ENCODE results near the gene DUOXA2. TPM values are rescaled to one million over a fixed set of nuclear protein-coding genes. Genes with fewer than 3 reads are reported as not detected.

The DUOXA2 gene
- total and polyA plus RNA-seq, 8 donors: 0.11 to 0.25 (median 0.18) TPM; not detected in 3

- Histone ChIP-seq H3K27ac (no peak overlapping the region), H3K4me3 (no peak overlapping the region), H3K4me1 (no peaks in the 10 kb centered on the region), H3K9me3 (no peaks in the 10 kb centered on the region), H3K36me3 (peaks cover 0 to 29% of the 10 kb centered on the region in 2 donors), H3K27me3 (no peaks in the 10 kb centered on the region)
- no peak for DNase-seq
- no peak for ATAC-seq
- intact Hi-C loops (cut with DNase I): no loop called here
- no peak for TF ChIP-seq CTCF (IDR thresholded peaks at IDR 0.05)
Measured at GRCh38 chr15:45143946-45144345, 29.8 kb downstream of the DUOXA2 start.

GRCh38 chr15:45144775-45145174 is 30.6 kb downstream of the DUOXA2 start:
- no peak for TF ChIP-seq CTCF (IDR thresholded peaks at IDR 0.05)
- DNase-seq (no peak), ATAC-seq (no peak)
- Histone ChIP-seq H3K4me3 (no peak overlapping the region), H3K27me3 (no peaks in the 10 kb centered on the region), H3K27ac (no peak overlapping the region), H3K9me3 (no peaks in the 10 kb centered on the region), H3K36me3 (peaks cover 0 to 29% of the 10 kb centered on the region in 2 donors), H3K4me1 (no peaks in the 10 kb centered on the region)
- intact Hi-C loops (cut with DNase I): no loop called here

- no peaks in the 10 kb centered on the region for H3K4me1 ChIP-seq
- intact Hi-C loops (cut with DNase I): no loop called here
- H3K36me3 ChIP-seq: peaks cover 0 to 32% of the 10 kb centered on the region in 2 donors
- H3K9me3 ChIP-seq: no peaks in the 10 kb centered on the region
- TF ChIP-seq CTCF (IDR thresholded peaks at IDR 0.05): no peak
- H3K27ac ChIP-seq: no peak overlapping the region
- peak; percentile 72 for ATAC-seq
- no peak overlapping the region for H3K4me3 ChIP-seq
- DNase-seq: no peak
- no peaks in the 10 kb centered on the region for H3K27me3 ChIP-seq
Measured at GRCh38 chr15:45146405-45146804, 32.3 kb downstream of the DUOXA2 start.

- no peaks in the 10 kb centered on the region for H3K9me3 ChIP-seq
- no peak for TF ChIP-seq CTCF (IDR thresholded peaks at IDR 0.05)
- H3K4me1 ChIP-seq: no peaks in the 10 kb centered on the region
- DNase-seq (no peak), ATAC-seq (no peak)
- H3K27me3 ChIP-seq: no peaks in the 10 kb centered on the region
- intact Hi-C loops (cut with DNase I): no loop called here
- H3K36me3 ChIP-seq: peaks cover 0 to 38% of the 10 kb centered on the region in 2 donors
- H3K27ac ChIP-seq: no peak overlapping the region
- H3K4me3 ChIP-seq: no peak overlapping the region
Measured at GRCh38 chr15:45147606-45148005, 33.5 kb downstream of the DUOXA2 start.

GRCh38 chr15:45148076-45149059 is 34.2 kb downstream of the DUOXA2 start:
- Histone ChIP-seq H3K4me1 (no peaks in the 10 kb centered on the region), H3K27me3 (no peaks in the 10 kb centered on the region), H3K4me3 (no peak overlapping the region), H3K9me3 (no peaks in the 10 kb centered on the region), H3K36me3 (peaks cover 0 to 44% of the 10 kb centered on the region in 2 donors), H3K27ac (no peak overlapping the region)
- intact Hi-C loops (cut with DNase I): no loop called here
- TF ChIP-seq CTCF (IDR thresholded peaks at IDR 0.05): no peak
- DNase-seq: no peak
- no peak for ATAC-seq

All from left lung (tissue), 10 donors.